GM18519 (cell line): Measurements from ENCODE around the gene ZDHHC11.
"Not testable (repeated sequence)": the region's sequence is repeated elsewhere in the genome, so short reads cannot be mapped to it uniquely, and the experiment has no call there.

Experiments used
- ATAC-seq: cut with Tn5 transposase; IDR thresholded peaks from one replicate; pipeline ENCODE4 v1.9.1; 2021; ENCODE audit warnings: mild to moderate bottlenecking, moderate library complexity; ENCODE audit not compliant: unreplicated experiment, low FRiP score

Gene ZDHHC11

GRCh38 chr5:880816-881550, 30.2 kb upstream of the ZDHHC11 start:
- ATAC-seq: no peak

GRCh38 chr5:878677-879076, 27.9 kb upstream of the ZDHHC11 start:
- not testable (repeated sequence) for ATAC-seq

- no peak for ATAC-seq
Measured at GRCh38 chr5:878125-878524, 27.3 kb upstream of the ZDHHC11 start.

DNA sequence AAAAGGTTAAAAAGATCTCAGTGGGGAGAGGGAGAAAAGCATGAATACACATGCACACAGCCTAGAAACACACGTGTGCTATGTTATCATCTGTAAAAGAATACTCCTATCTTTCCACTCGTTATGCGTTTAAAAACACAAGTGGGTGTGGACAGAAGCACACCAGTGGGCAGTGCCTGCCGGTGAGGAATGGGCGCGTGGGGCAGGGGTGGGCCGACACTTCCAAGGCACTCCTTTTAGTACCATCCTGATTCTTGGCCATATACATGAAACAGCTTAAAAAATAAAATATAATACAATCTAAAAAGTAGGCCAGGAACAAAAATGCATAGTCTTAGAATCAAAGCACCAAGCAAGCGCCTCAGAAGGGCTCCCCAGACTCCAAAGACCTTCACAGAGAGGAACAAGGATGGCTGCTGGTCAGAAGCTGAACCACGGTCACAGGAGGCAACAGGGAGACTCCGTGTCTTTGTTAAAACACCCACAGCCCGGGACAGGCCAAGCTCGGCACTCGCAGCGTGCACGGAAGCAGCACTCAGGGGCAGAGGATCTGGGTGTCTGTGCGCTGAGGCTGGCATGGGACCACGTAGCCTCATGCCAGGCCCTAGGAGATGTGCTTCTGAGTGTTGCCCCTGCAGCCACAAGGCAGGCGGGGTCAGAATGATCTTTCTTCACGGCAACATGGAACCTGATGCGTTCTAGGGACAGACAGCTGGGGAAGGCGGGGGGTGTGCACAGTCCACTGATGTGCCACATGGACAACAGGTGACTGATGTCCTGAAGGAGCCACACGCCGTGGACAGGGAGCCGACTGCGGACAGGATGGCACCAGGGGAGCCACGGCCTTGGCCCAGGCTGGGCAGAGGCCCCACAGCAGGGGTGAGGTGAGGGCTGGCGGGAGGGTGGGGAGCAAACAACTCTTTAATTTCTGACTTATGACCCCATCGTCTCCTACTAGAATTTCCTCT, 25.9 kb upstream of the ZDHHC11 start:
- ATAC-seq: no peak

GRCh38 chr5:875931-876330, 25.1 kb upstream of the ZDHHC11 start:
- no peak for ATAC-seq

- no peak for ATAC-seq
Measured at GRCh38 chr5:873328-873727, 22.5 kb upstream of the ZDHHC11 start.

- ATAC-seq: no peak
Measured at GRCh38 chr5:872301-872700, 21.5 kb upstream of the ZDHHC11 start.

DNA sequence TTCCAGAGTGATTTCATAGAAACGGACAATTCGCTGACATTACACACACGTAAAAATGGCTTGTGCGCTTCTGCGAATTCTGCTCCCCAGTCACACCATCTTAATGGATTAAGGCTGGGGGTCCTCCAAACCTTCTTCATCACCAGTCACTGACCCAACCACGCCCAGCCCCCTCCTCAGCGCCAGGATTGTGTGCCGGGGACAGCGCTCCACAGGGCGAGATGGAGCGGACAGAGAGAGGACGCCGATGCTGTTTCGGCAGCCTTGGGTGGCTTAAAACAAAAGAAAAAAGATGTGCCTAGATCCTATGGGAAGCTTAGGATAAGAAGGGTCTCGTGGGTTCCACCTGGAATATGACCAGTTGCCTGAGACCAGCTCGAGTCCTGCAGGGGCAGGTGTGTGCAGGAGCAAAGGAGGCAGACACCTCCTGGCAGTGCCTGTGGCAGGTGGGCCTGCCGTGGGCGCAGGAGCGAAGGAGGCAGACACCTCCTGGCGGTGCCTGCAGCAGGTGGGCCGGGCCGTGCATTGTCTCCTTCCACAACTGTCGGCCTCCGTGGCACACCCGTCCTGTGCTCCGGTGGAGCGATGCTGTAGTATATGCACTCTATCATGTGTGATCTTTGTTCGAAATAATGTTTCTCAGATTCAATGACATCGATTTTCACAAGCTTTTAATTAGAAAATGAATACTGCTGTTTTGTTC, 21.0 kb upstream of the ZDHHC11 start:
- ATAC-seq: no peak

- no peak for ATAC-seq
Measured at GRCh38 chr5:870956-871355, 20.2 kb upstream of the ZDHHC11 start.

DNA sequence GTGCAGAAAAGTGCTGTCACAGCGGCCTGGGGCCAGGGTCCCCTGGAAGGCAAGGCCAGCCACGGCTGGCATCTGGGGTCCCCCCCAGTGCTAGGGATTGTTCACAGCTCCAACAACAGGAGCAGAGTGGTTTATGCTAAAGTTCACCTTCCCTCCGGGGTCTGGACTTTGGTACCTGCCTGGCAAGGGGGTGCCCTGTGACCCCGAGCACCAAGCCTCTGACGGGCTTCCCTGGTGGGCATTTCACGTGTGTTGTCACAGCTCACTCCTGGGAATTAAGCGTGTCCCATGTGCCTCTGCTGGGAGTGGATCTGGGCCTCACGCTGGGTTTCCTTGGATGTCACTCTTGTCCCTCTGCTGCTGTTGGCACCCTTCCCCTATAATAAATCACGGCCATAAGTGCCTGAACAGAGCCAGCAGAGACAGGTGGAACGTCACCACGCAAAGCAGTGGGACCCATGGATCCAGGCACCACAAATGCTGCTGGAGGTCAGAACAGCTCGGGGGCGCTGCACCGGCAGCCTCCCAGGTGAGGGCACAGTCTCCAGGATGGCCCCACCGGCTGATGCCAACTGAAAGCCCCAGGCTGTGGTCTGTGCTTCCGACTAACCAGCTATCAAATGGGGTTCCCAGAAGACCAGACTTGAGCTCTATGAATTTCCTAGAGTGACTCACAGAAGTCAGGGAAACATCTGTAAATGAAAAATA, 17.8 kb upstream of the ZDHHC11 start:
- ATAC-seq: no peak

GRCh38 chr5:867300-867870, 16.6 kb upstream of the ZDHHC11 start:
- ATAC-seq: no peak

DNA sequence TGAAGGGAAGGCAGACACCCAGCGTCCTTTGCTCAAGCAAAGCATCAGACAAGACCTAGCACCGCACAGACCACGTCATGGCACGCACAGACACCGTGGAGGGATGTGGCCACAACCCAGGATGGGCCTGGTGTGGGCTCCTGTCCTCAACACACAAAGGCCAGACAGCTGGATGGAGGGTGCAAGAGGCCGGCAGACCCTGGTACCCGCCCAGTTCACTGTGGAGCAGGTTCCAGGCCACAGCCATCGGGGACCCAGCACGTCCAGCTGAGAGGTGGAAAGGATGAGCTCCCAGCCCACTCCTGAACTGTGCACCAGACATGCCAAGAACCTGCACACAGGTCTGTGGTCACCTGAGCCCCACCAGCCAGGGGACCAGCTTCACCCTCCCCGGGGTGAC, 15.0 kb upstream of the ZDHHC11 start:
- no peak for ATAC-seq

GRCh38 chr5:865168-865521, 14.4 kb upstream of the ZDHHC11 start:
- no peak for ATAC-seq

DNA sequence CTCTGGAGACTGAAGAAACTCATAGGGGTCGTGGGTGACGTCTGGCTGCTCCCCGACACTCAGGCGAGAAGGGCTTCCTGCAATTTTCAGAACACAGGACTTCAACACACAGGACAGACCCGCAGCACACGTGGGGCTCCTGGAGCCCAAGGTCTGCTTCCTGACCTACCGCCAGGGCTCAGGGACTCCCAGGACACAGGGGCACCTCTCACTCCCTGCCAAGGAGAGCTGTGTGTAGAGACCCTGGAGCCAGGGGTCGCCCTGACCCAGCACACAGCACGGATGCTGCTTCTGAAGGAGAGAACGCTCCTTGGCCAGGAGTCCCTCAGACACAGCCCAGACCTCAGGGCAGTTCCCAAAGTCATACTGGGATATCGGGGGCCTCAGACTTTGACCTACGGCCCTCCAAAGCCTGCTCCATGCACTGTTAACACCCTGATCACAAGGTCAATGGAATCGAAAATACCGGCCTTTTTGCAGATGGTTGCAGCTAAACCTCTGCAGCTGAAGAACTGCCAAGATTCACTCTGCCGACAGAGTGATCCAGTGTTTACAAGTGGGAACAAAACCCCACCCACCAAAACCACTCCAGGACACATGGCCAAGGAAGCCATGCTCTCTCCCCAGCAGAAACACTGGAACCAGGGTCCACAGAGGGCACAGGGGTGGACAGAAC, 13.8 kb upstream of the ZDHHC11 start:
- no peak for ATAC-seq

DNA sequence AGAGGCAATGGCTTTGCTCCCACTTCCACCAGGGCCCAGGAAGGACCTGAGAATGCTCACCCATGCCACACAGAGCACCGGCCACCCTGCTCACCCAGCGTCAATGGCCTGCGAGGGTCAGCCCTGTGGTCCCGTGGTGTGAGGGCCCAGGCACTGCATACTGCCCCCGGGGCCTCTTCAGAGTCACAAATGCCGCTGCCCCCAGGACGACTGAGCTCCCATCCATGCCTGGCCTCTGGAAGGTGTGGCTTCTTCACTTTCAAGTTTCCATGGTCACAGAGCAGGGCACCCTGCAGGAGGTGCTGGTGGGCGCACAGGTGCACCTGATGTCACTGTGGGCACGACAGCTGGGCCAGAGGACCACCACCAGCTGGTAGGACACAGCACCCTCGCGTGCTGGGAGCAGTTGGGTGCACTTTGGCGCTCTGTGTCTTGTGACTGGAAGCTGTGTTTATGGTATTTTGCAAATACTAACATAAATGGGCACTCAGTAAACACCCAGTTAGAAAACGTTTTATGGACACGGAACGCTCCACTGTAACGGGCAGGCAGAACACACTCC, 12.5 kb upstream of the ZDHHC11 start:
- ATAC-seq: no peak

GRCh38 chr5:862367-863243, 11.8 kb upstream of the ZDHHC11 start:
- ATAC-seq: no peak

GRCh38 chr5:861442-862366, 10.9 kb upstream of the ZDHHC11 start:
- ATAC-seq: no peak
